ENCODE measurements around the gene RMI1. TPM values are rescaled to one million over a fixed set of nuclear protein-coding genes. Genes with fewer than 3 reads are reported as not detected.
"Not testable (repeated sequence)": the region's sequence is repeated elsewhere in the genome, so short reads cannot be mapped to it uniquely, and the experiment has no call there.

The RMI1 gene
- total RNA-seq, 2 donors from 2014 or later = 3.9 to 4.3 TPM

GRCh38 chr9:84003246-84003645, 22.6 kb downstream of the RMI1 start:
- Histone ChIP-seq H3K9me3 (no peaks in the 10 kb centered on the region), H3K4me1 (peaks cover 13% of the 10 kb centered on the region), H3K36me3 (replicated peaks in 1 of 2; ENCODE audit: insufficient read depth in 1 of 2, low read depth in 2 of 2) (no peaks in the 10 kb centered on the region), H3K27me3 (no peaks in the 10 kb centered on the region), H3K27ac (no peak overlapping the region), H3K4me3 (no peak overlapping the region)
- intact Hi-C loops (cut with DNase I) = no loop called here
- no peak for ATAC-seq
- no peak for TF ChIP-seq POLR2A (IDR thresholded peaks at IDR 0.05)
- TF ChIP-seq, protein P1, sequence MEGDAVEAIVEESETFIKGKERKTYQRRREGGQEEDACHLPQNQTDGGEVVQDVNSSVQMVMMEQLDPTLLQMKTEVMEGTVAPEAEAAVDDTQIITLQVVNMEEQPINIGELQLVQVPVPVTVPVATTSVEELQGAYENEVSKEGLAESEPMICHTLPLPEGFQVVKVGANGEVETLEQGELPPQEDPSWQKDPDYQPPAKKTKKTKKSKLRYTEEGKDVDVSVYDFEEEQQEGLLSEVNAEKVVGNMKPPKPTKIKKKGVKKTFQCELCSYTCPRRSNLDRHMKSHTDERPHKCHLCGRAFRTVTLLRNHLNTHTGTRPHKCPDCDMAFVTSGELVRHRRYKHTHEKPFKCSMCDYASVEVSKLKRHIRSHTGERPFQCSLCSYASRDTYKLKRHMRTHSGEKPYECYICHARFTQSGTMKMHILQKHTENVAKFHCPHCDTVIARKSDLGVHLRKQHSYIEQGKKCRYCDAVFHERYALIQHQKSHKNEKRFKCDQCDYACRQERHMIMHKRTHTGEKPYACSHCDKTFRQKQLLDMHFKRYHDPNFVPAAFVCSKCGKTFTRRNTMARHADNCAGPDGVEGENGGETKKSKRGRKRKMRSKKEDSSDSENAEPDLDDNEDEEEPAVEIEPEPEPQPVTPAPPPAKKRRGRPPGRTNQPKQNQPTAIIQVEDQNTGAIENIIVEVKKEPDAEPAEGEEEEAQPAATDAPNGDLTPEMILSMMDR (IDR thresholded peaks at IDR 0.05) = no peak
- DNase-seq = no peak
- WGBS, 2 donors = 75 to 86% methylated on average over 3 of the region's 3 CpGs

- no peak overlapping the region for H3K4me3 ChIP-seq
- no peaks in the 10 kb centered on the region for H3K9me3 ChIP-seq
- WGBS, 2 donors = 88 to 93% methylated on average over 2 of the region's 2 CpGs
- no peak for ATAC-seq
- no peaks in the 10 kb centered on the region for H3K4me1 ChIP-seq
- no peaks in the 10 kb centered on the region for H3K36me3 ChIP-seq (replicated peaks in 1 of 2; ENCODE audit: insufficient read depth in 1 of 2, low read depth in 2 of 2)
- no peaks in the 10 kb centered on the region for H3K27me3 ChIP-seq
- no peak for DNase-seq
- no peak for TF ChIP-seq POLR2A (IDR thresholded peaks at IDR 0.05)
- TF ChIP-seq, protein P1 (IDR thresholded peaks at IDR 0.05) = no peak
- H3K27ac ChIP-seq = no peak overlapping the region
- intact Hi-C loops (cut with DNase I) = no loop called here
These were observed 27.1 kb downstream of the RMI1 start for GRCh38 chr9:84007662-84008061.

DNA sequence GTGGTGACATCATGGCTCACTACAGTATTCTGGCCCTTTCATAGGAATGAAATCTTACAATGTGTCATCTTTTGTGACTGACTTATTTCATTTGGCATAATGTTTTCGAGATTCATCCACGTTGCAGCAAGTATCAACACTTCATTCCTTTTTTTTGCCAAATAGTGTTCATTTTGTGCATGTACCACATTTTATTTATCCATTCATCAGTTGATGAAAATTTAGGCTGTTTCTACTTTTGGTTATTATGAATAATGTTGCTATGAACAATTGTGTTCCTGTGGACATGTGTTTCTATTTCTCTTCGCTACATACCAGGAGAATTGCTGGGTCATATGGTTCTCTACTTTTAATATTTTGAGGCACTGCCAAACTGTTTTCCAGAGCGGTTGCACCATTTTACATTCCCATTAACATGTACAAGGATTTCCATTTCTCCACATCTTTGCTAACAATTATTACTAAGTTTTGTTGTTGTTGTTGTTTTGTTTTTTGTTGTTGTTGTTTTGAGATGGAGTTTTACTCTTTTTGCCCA, 43.5 kb downstream of the RMI1 start:
- no peak for TF ChIP-seq POLR2A (IDR thresholded peaks at IDR 0.05)
- TF ChIP-seq, protein P1 (IDR thresholded peaks at IDR 0.05) = no peak

DNA sequence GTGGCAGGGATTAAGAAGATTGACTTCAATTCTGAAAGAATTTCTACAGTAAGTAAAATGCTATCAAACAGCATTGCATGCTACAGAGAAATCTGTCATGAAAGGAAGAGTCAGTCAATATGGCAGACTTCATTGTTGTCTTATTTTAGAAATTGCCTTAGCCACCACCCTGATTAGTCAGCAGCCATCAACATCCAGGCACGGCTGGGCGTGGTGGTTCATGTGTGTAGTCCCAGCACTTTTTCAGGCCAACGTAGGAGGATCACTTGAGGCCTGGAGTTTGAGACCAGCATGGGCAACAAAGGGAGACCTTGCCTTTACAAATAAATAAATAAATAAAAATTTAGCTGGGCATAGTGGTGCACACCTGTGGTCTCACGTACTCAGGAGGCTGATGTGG, 46.6 kb downstream of the RMI1 start:
- DNase-seq (no peak), ATAC-seq (no peak)
- H3K27me3 ChIP-seq = no peaks in the 10 kb centered on the region
- no peak overlapping the region for H3K4me3 ChIP-seq
- intact Hi-C loops (cut with DNase I) = no loop called here
- no peaks in the 10 kb centered on the region for H3K9me3 ChIP-seq
- no peak overlapping the region for H3K27ac ChIP-seq
- WGBS, 2 donors = 77 to 89% methylated on average over 4 of the region's 4 CpGs
- no peaks in the 10 kb centered on the region for H3K4me1 ChIP-seq
- no peaks in the 10 kb centered on the region for H3K36me3 ChIP-seq (replicated peaks in 1 of 2; ENCODE audit: insufficient read depth in 1 of 2, low read depth in 2 of 2)
- TF ChIP-seq POLR2A (IDR thresholded peaks at IDR 0.05) = no peak
- TF ChIP-seq, protein P1 (IDR thresholded peaks at IDR 0.05) = no peak

More for the DNA sequence above, 43.5 kb downstream of the RMI1 start:
- Histone ChIP-seq H3K27me3 (no peaks in the 10 kb centered on the region), H3K4me1 (no peaks in the 10 kb centered on the region), H3K27ac (no peak overlapping the region), H3K36me3 (replicated peaks in 1 of 2; ENCODE audit: insufficient read depth in 1 of 2, low read depth in 2 of 2) (no peaks in the 10 kb centered on the region), H3K4me3 (no peak overlapping the region), H3K9me3 (no peaks in the 10 kb centered on the region)
- intact Hi-C loops (cut with DNase I) = no loop called here
- ATAC-seq (no peak), DNase-seq (no peak)
- 76 to 81% methylated on average over 4 of the region's 4 CpGs for WGBS, 2 donors

DNA sequence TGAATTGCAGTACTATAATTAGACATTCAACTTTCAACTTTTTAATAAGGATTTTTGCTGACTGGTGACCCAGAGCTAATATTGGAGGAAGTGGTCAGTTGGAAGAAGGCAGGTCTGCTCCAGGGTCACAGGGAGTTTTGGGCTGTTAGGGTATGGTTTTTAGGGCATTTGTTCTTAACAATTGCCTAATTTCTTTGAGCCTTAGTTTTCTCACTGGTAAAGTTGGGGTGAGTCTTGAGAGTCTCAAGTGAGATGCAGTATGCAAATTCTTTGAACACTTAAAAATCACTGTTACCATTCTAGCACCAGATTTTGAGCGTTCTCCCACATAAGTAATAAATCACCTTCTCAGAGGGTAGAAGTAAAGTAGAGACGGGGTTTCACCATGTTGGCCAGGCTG, 50.9 kb downstream of the RMI1 start:
- Histone ChIP-seq H3K9me3 (no peaks in the 10 kb centered on the region), H3K36me3 (replicated peaks in 1 of 2; ENCODE audit: insufficient read depth in 1 of 2, low read depth in 2 of 2) (no peaks in the 10 kb centered on the region), H3K27ac (no peak overlapping the region), H3K27me3 (no peaks in the 10 kb centered on the region), H3K4me1 (no peaks in the 10 kb centered on the region), H3K4me3 (no peak overlapping the region)
- intact Hi-C loops (cut with DNase I) = no loop called here
- whole genome bisulfite sequencing, 2 donors = 86 to 92% methylated on average over 2 of the region's 2 CpGs
- ATAC-seq (no peak), DNase-seq (no peak)
- TF ChIP-seq POLR2A (IDR thresholded peaks at IDR 0.05) = no peak
- TF ChIP-seq, protein P1 (IDR thresholded peaks at IDR 0.05) = no peak

DNA sequence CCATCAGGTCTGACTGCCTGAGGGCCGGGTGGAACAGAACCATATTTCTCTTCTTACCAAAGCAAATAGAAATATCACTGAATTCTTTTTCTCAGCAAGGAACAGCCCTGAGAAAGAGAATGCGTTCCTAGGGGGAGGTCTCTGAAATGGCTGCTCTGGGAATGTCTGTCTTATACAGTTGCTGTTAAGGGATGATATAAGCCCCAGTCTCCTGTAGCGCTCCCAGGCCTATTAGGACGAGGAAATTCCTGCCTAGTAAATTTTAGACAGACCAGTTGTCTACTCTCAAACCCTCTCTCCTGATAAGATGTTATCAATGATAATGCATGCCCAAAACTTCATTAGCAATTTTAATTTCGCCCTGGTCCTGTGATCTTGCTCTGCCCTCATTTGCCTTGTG, 61.3 kb downstream of the RMI1 start:
- 65 to 77% methylated on average over 5 of the region's 5 CpGs for WGBS, 2 donors
- intact Hi-C loops (cut with DNase I); H3K27ac ChIP-seq: not testable (repeated sequence)

More for the DNA sequence above, 61.3 kb downstream of the RMI1 start:
- not testable (repeated sequence) for H3K27me3 ChIP-seq; H3K36me3 ChIP-seq (replicated peaks in 1 of 2; ENCODE audit: insufficient read depth in 1 of 2, low read depth in 2 of 2); H3K4me1 ChIP-seq; DNase-seq; H3K4me3 ChIP-seq; H3K9me3 ChIP-seq; ATAC-seq

All from body of pancreas (tissue), 4 donors.